DMS153 treated with DMSO at 0.1 percent for 48 hours (cell line): ENCODE data around the gene ZCCHC24.

Experiments
- DNase-seq: peaks from one replicate; lab custom pipeline; 2025; ENCODE audit not compliant: unreplicated experiment; lab: John Stamatoyannopoulos, UW

Gene ZCCHC24

GRCh38 chr10:79431891-79432831 is 13.3 kb downstream of the ZCCHC24 start:
- DNase-seq = no peak

- DNase-seq = no peak
Measured at GRCh38 chr10:79431428-79431827, 14.0 kb downstream of the ZCCHC24 start.

- DNase-seq = no peak
Measured at GRCh38 chr10:79430936-79431335, 14.5 kb downstream of the ZCCHC24 start.

GRCh38 chr10:79430325-79430905 is 15.0 kb downstream of the ZCCHC24 start:
- DNase-seq = no peak

- no peak for DNase-seq
Measured at GRCh38 chr10:79429751-79430150, 15.7 kb downstream of the ZCCHC24 start.

- no peak for DNase-seq
Measured at GRCh38 chr10:79427965-79428364, 17.5 kb downstream of the ZCCHC24 start.

GRCh38 chr10:79425074-79425532 is 20.3 kb downstream of the ZCCHC24 start:
- DNase-seq = no peak

- DNase-seq = no peak
Measured at GRCh38 chr10:79424221-79425073, 21.0 kb downstream of the ZCCHC24 start.

GRCh38 chr10:79422178-79422892 is 23.1 kb downstream of the ZCCHC24 start:
- DNase-seq = no peak

- no peak for DNase-seq
Measured at GRCh38 chr10:79420974-79421688, 24.3 kb downstream of the ZCCHC24 start.

GRCh38 chr10:79418886-79419595 is 26.4 kb downstream of the ZCCHC24 start:
- DNase-seq = no peak

- no peak for DNase-seq
Measured at GRCh38 chr10:79418274-79418673, 27.1 kb downstream of the ZCCHC24 start.

GRCh38 chr10:79417731-79418130 is 27.7 kb downstream of the ZCCHC24 start:
- no peak for DNase-seq

- DNase-seq = no peak
Measured at GRCh38 chr10:79417266-79417665, 28.2 kb downstream of the ZCCHC24 start.

- DNase-seq = no peak
Measured at GRCh38 chr10:79416578-79417255, 28.7 kb downstream of the ZCCHC24 start.

- no peak for DNase-seq
Measured at GRCh38 chr10:79415736-79416577, 29.5 kb downstream of the ZCCHC24 start.

- DNase-seq = no peak
Measured at GRCh38 chr10:79414714-79415113, 30.7 kb downstream of the ZCCHC24 start.

GRCh38 chr10:79413196-79413595 is 32.2 kb downstream of the ZCCHC24 start:
- DNase-seq = no peak
